PC-9 (cell line): ENCODE data around the gene PUS7L. TPM values are rescaled to one million over a fixed set of nuclear protein-coding genes. Genes with fewer than 3 reads are reported as not detected.

ENCODE experiments used
- BruUV-seq: library from RNA; stranded (reverse); fragments of 400-500 nt; replicated peaks from 2 replicates; lab custom pipeline; 2021; lab: Mats Ljungman, UMichigan
- CTCF ChIA-PET: fragments of 300-600 bp; sonication (Branson Sonifier 250); formaldehyde crosslinking; loops from one replicate; lab custom pipeline; 2022; ENCODE audit warnings: antibody characterized with exemption; lab: Charles Lee
- POLR2A ChIA-PET: fragments of 300-600 bp; sonication (Branson Sonifier 250); formaldehyde crosslinking; loops from one replicate; lab custom pipeline; 2022; ENCODE audit warnings: antibody characterized with exemption; ENCODE audit not compliant: unreplicated experiment; lab: Charles Lee
- DNase-seq, 2 experiments: peaks; one replicate each; pipeline versions ENCODE4 v3.0.0 to v3.0.0-alpha.2; 2015 to 2022; ENCODE audit warnings: mixed read lengths in 1 of 2
- H2AFZ ChIP-seq: fragments of 200-600 bp; sonication (generic); 2 replicates; pipeline ENCODE4 v1.8.1; 2017; ENCODE audit warnings: antibody characterized with exemption
- H3F3A ChIP-seq: fragments of 200-600 bp; sonication (generic); 2 replicates; pipeline ENCODE4 v1.8.1; 2017; ENCODE audit warnings: antibody characterized with exemption, mild to moderate bottlenecking, low read depth; ENCODE audit not compliant: insufficient read depth
- H3K27ac ChIP-seq: fragments of 200-600 bp; sonication (generic); 2 replicates; pipeline ENCODE4 v1.6.1; 2016; ENCODE audit warnings: mixed run types
- H3K27me3 ChIP-seq: fragments of 200-600 bp; sonication (generic); 2 replicates; pipeline ENCODE4 v1.6.1; 2016; ENCODE audit warnings: low read depth, mixed run types; ENCODE audit not compliant: insufficient read depth
- H3K36me3 ChIP-seq: fragments of 200-600 bp; sonication (generic); 2 replicates; pipeline ENCODE4 v1.6.1; 2016; ENCODE audit warnings: low read depth, mixed run types
- H3K4me1 ChIP-seq: fragments of 200-600 bp; sonication (generic); replicated peaks from 2 replicates; pipeline ENCODE4 v1.6.1; 2016; ENCODE audit warnings: mixed run types; ENCODE audit not compliant: insufficient read depth
- H3K4me2 ChIP-seq: fragments of 200-600 bp; sonication (generic); 2 replicates; pipeline ENCODE4 v1.6.1; 2017; ENCODE audit warnings: mixed run types
- H3K4me3 ChIP-seq: fragments of 200-600 bp; sonication (generic); 2 replicates; pipeline ENCODE4 v1.6.1; 2016; ENCODE audit warnings: mixed run types
- H3K79me2 ChIP-seq: fragments of 200-600 bp; sonication (generic); 2 replicates; pipeline ENCODE4 v1.6.1; 2017; ENCODE audit warnings: low read depth, mixed run types
- H3K9me2 ChIP-seq: fragments of 200-600 bp; sonication (generic); 2 replicates; pipeline ENCODE4 v1.8.1; 2017; ENCODE audit warnings: mild to moderate bottlenecking; ENCODE audit not compliant: insufficient read depth
- H3K9me3 ChIP-seq: fragments of 200-600 bp; sonication (generic); 2 replicates; pipeline ENCODE4 v1.8.1; 2016; ENCODE audit warnings: low read depth; ENCODE audit not compliant: insufficient read depth
- H4K20me1 ChIP-seq: fragments of 200-600 bp; sonication (generic); 2 replicates; pipeline ENCODE4 v1.8.1; 2017; ENCODE audit not compliant: insufficient read depth
- CTCF ChIP-seq: fragments of 200-600 bp; sonication (generic); conservative IDR thresholded peaks from 2 replicates; pipeline ENCODE4 v1.6.1; 2017; ENCODE audit warnings: mixed run types, antibody characterized with exemption, mild to moderate bottlenecking, moderate library complexity
- EZH2 ChIP-seq: fragments of 200-600 bp; sonication (generic); IDR thresholded peaks from 2 replicates; pipeline ENCODE4 v1.8.0; 2017; ENCODE audit warnings: antibody characterized with exemption, low read depth
- intact Hi-C: fragments of 100-400 bp; cut with micrococcal nuclease; formaldehyde crosslinking; loops from one replicate; pipeline ENCODE4 v1.10.0; 2022; ENCODE audit not compliant: unreplicated experiment
- total RNA-seq: library from RNA; stranded (reverse); gene quantifications from 2 replicates; pipeline ENCODE4 v1.2.3, GENCODE V29; 2021

PUS7L gene
- total RNA-seq, 1 experiment from 2014 or later, result 15.7 TPM

DNA sequence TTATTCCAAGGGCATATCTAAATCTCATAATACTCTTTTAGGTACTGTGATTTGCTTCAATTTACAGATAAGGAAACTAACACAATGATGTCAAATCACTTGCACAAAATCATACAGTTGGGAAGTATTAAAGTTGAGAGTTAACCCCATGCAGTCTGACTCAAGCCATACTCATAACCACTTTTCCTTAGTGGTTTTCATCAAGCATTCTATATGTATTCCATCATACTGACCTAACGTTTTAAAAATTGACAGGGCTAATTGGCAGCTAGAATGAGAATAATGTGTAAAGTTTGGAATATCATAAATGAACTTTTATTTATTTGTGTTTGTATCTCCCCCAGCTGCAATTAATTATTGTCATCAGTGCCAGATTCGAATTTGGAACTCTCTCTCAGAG, 20.9 kb downstream of the PUS7L start:
- no peak overlapping the region for H2AFZ ChIP-seq
- H3K79me2 ChIP-seq, result no peaks in the 10 kb centered on the region
- H4K20me1 ChIP-seq, result no peaks in the 10 kb centered on the region
- H3K9me3 ChIP-seq, result no peaks in the 10 kb centered on the region
- no peak overlapping the region for H3K4me2 ChIP-seq
- H3K9me2 ChIP-seq, result no peaks in the 10 kb centered on the region
- POLR2A ChIA-PET, result no interaction called here
- TF ChIP-seq CTCF (no peak), EZH2 (no peak)
- H3K36me3 ChIP-seq, result no peaks in the 10 kb centered on the region
- H3K4me1 ChIP-seq, result no peaks in the 10 kb centered on the region
- no peak overlapping the region for H3K4me3 ChIP-seq
- no peak for DNase-seq
- H3K27ac ChIP-seq, result no peak overlapping the region
- no peaks in the 10 kb centered on the region for H3K27me3 ChIP-seq
- CTCF ChIA-PET, result no interaction called here
- BruUV-seq, result no TSS peak
- intact Hi-C loops, result no loop called here
- no peaks in the 10 kb centered on the region for H3F3A ChIP-seq

DNA sequence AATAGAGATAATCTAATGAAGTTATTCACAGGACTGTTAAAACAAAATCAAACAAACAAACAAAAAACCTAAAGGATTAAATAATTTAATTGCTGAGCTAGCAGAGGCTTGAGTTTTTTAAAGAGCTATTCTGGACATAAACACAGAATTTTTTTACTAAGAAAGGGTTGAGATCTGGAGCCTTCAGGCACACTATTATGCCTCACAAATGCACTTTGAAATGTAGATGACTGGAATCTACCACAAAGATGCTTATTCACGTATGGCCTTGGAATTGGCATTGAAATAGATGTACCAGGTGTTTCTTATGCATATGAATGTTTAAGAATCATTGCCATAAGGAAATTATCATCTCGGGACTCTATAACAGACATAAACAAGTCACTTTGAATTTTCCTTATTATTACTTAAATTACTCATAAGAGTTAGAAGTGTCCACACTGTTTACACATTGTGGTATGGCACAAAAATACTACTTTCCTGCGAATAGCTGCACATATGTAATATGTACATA, 21.6 kb downstream of the PUS7L start:
- H2AFZ ChIP-seq, result no peak overlapping the region
- BruUV-seq, result no TSS peak
- no peaks in the 10 kb centered on the region for H3F3A ChIP-seq
- no peak overlapping the region for H3K27ac ChIP-seq
- no peak overlapping the region for H3K4me3 ChIP-seq
- TF ChIP-seq CTCF, result no peak
- TF ChIP-seq EZH2, result no peak
- no peaks in the 10 kb centered on the region for H3K4me1 ChIP-seq
- ChIA-PET CTCF (interaction anchor here (0.6 kb wide), 1 partner anchor 16 kb away, joined by 5 read pairs; no protein-coding TSS in a partner anchor), POLR2A (interaction anchor here (0.6 kb wide), 1 partner anchor 21 kb away, joined by 25 read pairs; no protein-coding TSS in a partner anchor)
- intact Hi-C loops, result no loop called here
- no peaks in the 10 kb centered on the region for H3K9me2 ChIP-seq
- H3K27me3 ChIP-seq, result no peaks in the 10 kb centered on the region
- H3K4me2 ChIP-seq, result no peak overlapping the region
- H3K9me3 ChIP-seq, result no peaks in the 10 kb centered on the region
- DNase-seq, result no peak
- H3K36me3 ChIP-seq, result no peaks in the 10 kb centered on the region
- no peaks in the 10 kb centered on the region for H4K20me1 ChIP-seq
- H3K79me2 ChIP-seq, result no peaks in the 10 kb centered on the region

- Histone ChIP-seq H3K27me3 (no peaks in the 10 kb centered on the region), H3K79me2 (no peaks in the 10 kb centered on the region), H3F3A (no peaks in the 10 kb centered on the region; the same call in 1 of the 2 replicates), H3K27ac (no peak overlapping the region), H3K4me1 (no peaks in the 10 kb centered on the region), H2AFZ (no peak overlapping the region), H4K20me1 (no peaks in the 10 kb centered on the region), H3K4me2 (no peak overlapping the region), H3K9me2 (no peaks in the 10 kb centered on the region), H3K9me3 (no peaks in the 10 kb centered on the region), H3K4me3 (no peak overlapping the region), H3K36me3 (no peaks in the 10 kb centered on the region)
- intact Hi-C loops, result no loop called here
- TF ChIP-seq CTCF (no peak; the same call in 1 of the 2 replicates), EZH2 (no peak)
- DNase-seq, result no peak
- BruUV-seq, result no TSS peak
- ChIA-PET POLR2A (no interaction called here), CTCF (no interaction called here)
Observed at GRCh38 chr12:43733687-43734086, 24.9 kb downstream of the PUS7L start.
